ENCODE results near the gene GRK1. TPM values are rescaled to one million over a fixed set of nuclear protein-coding genes. Genes with fewer than 3 reads are reported as not detected.

Gene GRK1
- total RNA-seq, 2 experiments from 2014 or later = 0.07 to 0.09 TPM

GRCh38 chr13:113625965-113626721 is 40.9 kb upstream of the GRK1 start:
- Mint-ChIP-seq H3K9me3 (no peaks in the 10 kb centered on the region), H3K4me3 (no peak overlapping the region), H3K4me1 (ENCODE audit: low read depth) (no peaks in the 10 kb centered on the region), H3K27ac (no peak overlapping the region), H3K27me3 (no peaks in the 10 kb centered on the region), H3K36me3 (ENCODE audit: low read depth) (peaks cover 45% of the 10 kb centered on the region)
- TF ChIP-seq CTCF (IDR thresholded peaks at IDR 0.05) = no peak
- ChIA-PET POLR2A (no interaction called here), CTCF (no interaction called here)
- ATAC-seq (no peak), DNase-seq (no peak)
- intact Hi-C loops (cut with micrococcal nuclease) = no loop called here

GRCh38 chr13:113627136-113627535 is 39.9 kb upstream of the GRK1 start:
- Mint-ChIP-seq H3K9me3 (no peaks in the 10 kb centered on the region), H3K4me1 (ENCODE audit: low read depth) (no peaks in the 10 kb centered on the region), H3K27me3 (no peaks in the 10 kb centered on the region), H3K4me3 (no peak overlapping the region), H3K36me3 (ENCODE audit: low read depth) (peaks cover 53% of the 10 kb centered on the region), H3K27ac (no peak overlapping the region)
- DNase-seq (no peak), ATAC-seq (no peak)
- ChIA-PET POLR2A (no interaction called here), CTCF (no interaction called here)
- no peak for TF ChIP-seq CTCF (IDR thresholded peaks at IDR 0.05)
- intact Hi-C loops (cut with micrococcal nuclease) = no loop called here

GRCh38 chr13:113628291-113629270 is 38.4 kb upstream of the GRK1 start:
- H3K4me1 Mint-ChIP-seq (ENCODE audit: low read depth) = peaks cover 7% of the 10 kb centered on the region
- ChIA-PET CTCF (no interaction called here), POLR2A (interaction anchor here (0.8 kb wide), 1 partner anchor 342 kb away, joined by 3 read pairs; no protein-coding TSS in a partner anchor)
- no peak overlapping the region for H3K4me3 Mint-ChIP-seq
- ATAC-seq (no peak), DNase-seq (no peak)
- intact Hi-C loops (cut with micrococcal nuclease) = no loop called here
- no peak for TF ChIP-seq CTCF (IDR thresholded peaks at IDR 0.05)
- H3K27me3 Mint-ChIP-seq = no peaks in the 10 kb centered on the region
- H3K36me3 Mint-ChIP-seq (ENCODE audit: low read depth) = peaks cover 64% of the 10 kb centered on the region
- no peak overlapping the region for H3K27ac Mint-ChIP-seq
- no peaks in the 10 kb centered on the region for H3K9me3 Mint-ChIP-seq

GRCh38 chr13:113629866-113630265 is 37.2 kb upstream of the GRK1 start:
- intact Hi-C loops (cut with micrococcal nuclease) = no loop called here
- Mint-ChIP-seq H3K4me1 (ENCODE audit: low read depth) (peaks cover 19% of the 10 kb centered on the region), H3K4me3 (no peak overlapping the region), H3K36me3 (ENCODE audit: low read depth) (peaks cover 68% of the 10 kb centered on the region), H3K27me3 (no peaks in the 10 kb centered on the region), H3K9me3 (no peaks in the 10 kb centered on the region), H3K27ac (no peak overlapping the region)
- DNase-seq (no peak), ATAC-seq (no peak)
- ChIA-PET POLR2A (no interaction called here), CTCF (no interaction called here)
- TF ChIP-seq CTCF (IDR thresholded peaks at IDR 0.05) = no peak

- intact Hi-C loops (cut with micrococcal nuclease) = no loop called here
- no peak for TF ChIP-seq CTCF (IDR thresholded peaks at IDR 0.05)
- Mint-ChIP-seq H3K27ac (no peak overlapping the region), H3K27me3 (no peaks in the 10 kb centered on the region), H3K4me3 (no peak overlapping the region), H3K4me1 (ENCODE audit: low read depth) (peaks cover 22% of the 10 kb centered on the region), H3K9me3 (no peaks in the 10 kb centered on the region), H3K36me3 (ENCODE audit: low read depth) (peaks cover 68% of the 10 kb centered on the region)
- POLR2A ChIA-PET = no interaction called here
- DNase-seq (no peak), ATAC-seq (no peak)
- CTCF ChIA-PET = no interaction called here
These were observed 36.7 kb upstream of the GRK1 start for GRCh38 chr13:113630296-113630695.

Measured in activated CD8-positive, alpha-beta T cell treated with anti-CD3 and anti-CD28 coated beads for 36 hours (primary cell).